ENCODE data around the gene METTL25.

GRCh38 chr12:82314406-82314892, 43.9 kb upstream of the METTL25 start:
- TF ChIP-seq SMAD3 (CRISPR knock-in tag; IDR thresholded peaks at IDR 0.05; ENCODE audit: borderline replicate concordance) = no peak
- TF ChIP-seq, protein P1, sequence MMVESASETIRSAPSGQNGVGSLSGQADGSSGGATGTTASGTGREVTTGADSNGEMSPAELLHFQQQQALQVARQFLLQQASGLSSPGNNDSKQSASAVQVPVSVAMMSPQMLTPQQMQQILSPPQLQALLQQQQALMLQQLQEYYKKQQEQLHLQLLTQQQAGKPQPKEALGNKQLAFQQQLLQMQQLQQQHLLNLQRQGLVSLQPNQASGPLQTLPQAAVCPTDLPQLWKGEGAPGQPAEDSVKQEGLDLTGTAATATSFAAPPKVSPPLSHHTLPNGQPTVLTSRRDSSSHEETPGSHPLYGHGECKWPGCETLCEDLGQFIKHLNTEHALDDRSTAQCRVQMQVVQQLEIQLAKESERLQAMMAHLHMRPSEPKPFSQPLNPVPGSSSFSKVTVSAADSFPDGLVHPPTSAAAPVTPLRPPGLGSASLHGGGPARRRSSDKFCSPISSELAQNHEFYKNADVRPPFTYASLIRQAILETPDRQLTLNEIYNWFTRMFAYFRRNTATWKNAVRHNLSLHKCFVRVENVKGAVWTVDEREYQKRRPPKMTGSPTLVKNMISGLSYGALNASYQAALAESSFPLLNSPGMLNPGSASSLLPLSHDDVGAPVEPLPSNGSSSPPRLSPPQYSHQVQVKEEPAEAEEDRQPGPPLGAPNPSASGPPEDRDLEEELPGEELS (CRISPR knock-in tag; IDR thresholded peaks at IDR 0.05) = no peak
- TF ChIP-seq CTCF (IDR thresholded peaks at IDR 0.05) = no peak
- TF ChIP-seq ATF2 (CRISPR knock-in tag; IDR thresholded peaks at IDR 0.05; ENCODE audit: borderline replicate concordance, low read depth) = no peak
- no peak for TF ChIP-seq RORB (CRISPR knock-in tag; IDR thresholded peaks at IDR 0.05)
- no peak for TF ChIP-seq FOXJ3 (CRISPR knock-in tag; IDR thresholded peaks at IDR 0.05; ENCODE audit: borderline replicate concordance)
- peak; percentile 52; the same call in 1 of the 2 replicates for TF ChIP-seq FOXK1 (CRISPR knock-in tag; IDR thresholded peaks at IDR 0.05)
- TF ChIP-seq RELA (CRISPR knock-in tag; IDR thresholded peaks at IDR 0.05; ENCODE audit: borderline replicate concordance) = no peak
- TF ChIP-seq ZNF232 (CRISPR knock-in tag; IDR thresholded peaks at IDR 0.05) = no peak
- TF ChIP-seq ESRRA (CRISPR knock-in tag; IDR thresholded peaks at IDR 0.05; ENCODE audit: borderline replicate concordance) = no peak

All from WTC11 (cell line).